HepG2 (cell line): ENCODE data around the gene JMJD6. TPM values are rescaled to one million over a fixed set of nuclear protein-coding genes. Genes with fewer than 3 reads are reported as not detected.
A peak's percentile ranks its signal among the peaks of the same experiment; 100 is the strongest.

Experiments
- ATAD3A ChIP-seq: sonication (generic); formaldehyde crosslinking; IDR thresholded peaks from 2 replicates; pipeline ENCODE4 v1.4.0; 2020; ENCODE audit warnings: missing genetic modification reagents
- ATRX ChIP-seq: sonication (generic); formaldehyde crosslinking; IDR thresholded peaks from 2 replicates; pipeline ENCODE4 v1.4.0; 2020; ENCODE audit warnings: missing genetic modification reagents, borderline replicate concordance
- BATF2 ChIP-seq: sonication (generic); formaldehyde crosslinking; IDR thresholded peaks from 2 replicates; pipeline ENCODE4 v1.8.0; 2022; ENCODE audit warnings: mild to moderate bottlenecking, missing genetic modification reagents, moderate library complexity
- CEBPB ChIP-seq: IDR thresholded peaks from 2 replicates; pipeline ENCODE4 v1.6.1; 2011; ENCODE audit warnings: low read depth, low read length, improper control_type of control experiment, borderline replicate concordance
- FOXC1 ChIP-seq: sonication (generic); formaldehyde crosslinking; IDR thresholded peaks from 2 replicates; pipeline ENCODE4 v1.8.0; 2022; ENCODE audit warnings: mild to moderate bottlenecking, missing genetic modification reagents, borderline replicate concordance
- FOXK1 ChIP-seq: sonication (generic); formaldehyde crosslinking; IDR thresholded peaks from 2 replicates; pipeline ENCODE4 v1.4.0; 2020; ENCODE audit warnings: low read depth, missing genetic modification reagents, borderline replicate concordance
- FOXO1 ChIP-seq: sonication (generic); formaldehyde crosslinking; IDR thresholded peaks from 2 replicates; pipeline ENCODE4 v1.4.0; 2020; ENCODE audit warnings: missing genetic modification reagents
- GATAD2A ChIP-seq: IDR thresholded peaks from 2 replicates; pipeline ENCODE4 v1.6.1; 2016
- IRF9 ChIP-seq: sonication (generic); formaldehyde crosslinking; IDR thresholded peaks from 2 replicates; pipeline ENCODE4 v1.8.0; 2022; ENCODE audit warnings: missing genetic modification reagents, mild to moderate bottlenecking, borderline replicate concordance
- MED1 ChIP-seq: sonication (generic); formaldehyde crosslinking; IDR thresholded peaks from 2 replicates; pipeline ENCODE4 v1.4.0; 2020; ENCODE audit warnings: missing genetic modification reagents
- POLR2AphosphoS2 ChIP-seq: IDR thresholded peaks from 2 replicates; pipeline ENCODE4 v1.6.1; 2011; ENCODE audit warnings: low read depth, low read length, improper control_type of control experiment
- RERE ChIP-seq: IDR thresholded peaks from 2 replicates; pipeline ENCODE4 v1.6.1; 2016; ENCODE audit warnings: low read depth, missing genetic modification reagents, missing compliant biosample characterization
- TEAD3 ChIP-seq: optimal IDR thresholded peaks from 2 replicates; pipeline ENCODE3; 2016; ENCODE audit warnings: borderline replicate concordance
- THAP7 ChIP-seq: sonication (generic); formaldehyde crosslinking; IDR thresholded peaks from 2 replicates; pipeline ENCODE4 v1.8.1; 2023; ENCODE audit warnings: mild to moderate bottlenecking, missing genetic modification reagents
- ZFP62 ChIP-seq: sonication (generic); formaldehyde crosslinking; IDR thresholded peaks from 2 replicates; pipeline ENCODE4 v1.4.0; 2020; ENCODE audit warnings: missing genetic modification reagents
- ZNF225 ChIP-seq: sonication (generic); formaldehyde crosslinking; IDR thresholded peaks from 2 replicates; pipeline ENCODE4 v1.4.0; 2020; ENCODE audit warnings: mild to moderate bottlenecking, missing genetic modification reagents
- ZNF232 ChIP-seq: sonication (generic); formaldehyde crosslinking; IDR thresholded peaks from 2 replicates; pipeline ENCODE4 v1.4.0; 2020; ENCODE audit warnings: missing genetic modification reagents, borderline replicate concordance
- ZNF280B ChIP-seq: sonication (generic); formaldehyde crosslinking; IDR thresholded peaks from 2 replicates; pipeline ENCODE4 v1.5.0; 2020; ENCODE audit warnings: missing genetic modification reagents, mild to moderate bottlenecking, borderline replicate concordance
- ZNF30 ChIP-seq: sonication (generic); formaldehyde crosslinking; IDR thresholded peaks from 2 replicates; pipeline ENCODE4 v1.5.0; 2020; ENCODE audit warnings: mild to moderate bottlenecking, missing genetic modification reagents
- ZNF550 ChIP-seq: sonication (generic); formaldehyde crosslinking; IDR thresholded peaks from 2 replicates; pipeline ENCODE4 v1.4.0; 2020; ENCODE audit warnings: mild to moderate bottlenecking, missing genetic modification reagents, borderline replicate concordance
- polyA plus RNA-seq, 8 experiments: library from polyadenylated mRNA; depleted of rRNA in 3 of 8; stranded (reverse) in 7 of 8; unstranded in 1 of 8; fragments of >200 nt; fragmentation: Illumina TruSeq in 4 of 8; extraction: Trizol in 4 of 8; gene quantifications; 2 replicates each; pipeline versions ENCODE4 v1.2.1 to v1.2.3, GENCODE V29; 2011 to 2016; ENCODE audit warnings: low read depth in 4 of 8, missing spikeins in 1 of 8, mixed read lengths in 1 of 8; ENCODE audit not compliant: insufficient read depth in 1 of 8
- total RNA-seq, 5 experiments: library from RNA; depleted of rRNA; stranded (reverse); fragments of >200 nt; fragmentation: Illumina TruSeq; extraction: Trizol; gene quantifications; 2 replicates each; pipeline ENCODE4 v1.2.3, GENCODE V29; 2016; ENCODE audit warnings: low read depth in 1 of 5

The JMJD6 gene
- total and polyA plus RNA-seq, 2 of the 13 experiments (the other 11 are each of a cell fraction or from before 2014, with no cell fraction given), result 33.6 to 41.0 TPM

GRCh38 chr17:76696763-76697701 is 29.4 kb downstream of the JMJD6 start (continued):
- no peak for TF ChIP-seq ZNF550 (CRISPR knock-in tag)
- no peak for TF ChIP-seq ZNF225 (CRISPR knock-in tag)
- TF ChIP-seq MED1, result peak; percentile 95
- no peak for TF ChIP-seq ATRX (CRISPR knock-in tag)
- TF ChIP-seq TEAD3 (CRISPR knock-in tag), result peak; percentile 67
- peak; percentile 63; the same call in 1 of the 2 replicates for TF ChIP-seq IRF9
- TF ChIP-seq FOXC1 (CRISPR knock-in tag), result no peak
- no peak; the same call in 1 of the 2 replicates for TF ChIP-seq ZNF232
- TF ChIP-seq ATAD3A (CRISPR knock-in tag), result no peak
- no peak for TF ChIP-seq THAP7 (CRISPR knock-in tag)
- TF ChIP-seq GATAD2A (CRISPR knock-in tag), result peak; percentile 84
- no peak for TF ChIP-seq ZFP62 (CRISPR knock-in tag)
- TF ChIP-seq FOXO1 (CRISPR knock-in tag), result peak; percentile 64; the same call in 1 of the 2 replicates
- 0 out of 2 replicates have a peak, but pooled peaks have one; percentile 40 for TF ChIP-seq RERE (CRISPR knock-in tag)
- TF ChIP-seq CEBPB, result no peak
- TF ChIP-seq POLR2AphosphoS2, result no peak
- no peak for TF ChIP-seq FOXK1 (CRISPR knock-in tag)
- TF ChIP-seq ZNF280B, result no peak
- TF ChIP-seq ZNF30 (CRISPR knock-in tag), result no peak
- TF ChIP-seq BATF2 (CRISPR knock-in tag), result no peak
